K562 (cell line): ENCODE data around the gene ADM2. TPM values are rescaled to one million over a fixed set of nuclear protein-coding genes. Genes with fewer than 3 reads are reported as not detected.

ENCODE experiments used
- ATAC-seq: fragments of 200-7000 bp; cut with Tn5 transposase; 3 replicates; pipeline ENCODE4 v1.9.1; 2020; ENCODE audit warnings: moderate library complexity
- BruUV-seq: library from RNA; stranded (reverse); fragments of 400-500 nt; replicated peaks from 2 replicates; lab custom pipeline; 2021; lab: Mats Ljungman, UMichigan
- CTCF ChIA-PET: fragments of 300-600 bp; formaldehyde crosslinking; extraction: SDS; loops from one replicate; lab custom pipeline; 2021; ENCODE audit warnings: low intra/inter-chr PET ratio; lab: Yijun Ruan, JAX
- POLR2A ChIA-PET: fragments of 300-600, 350-650 bp; sonication (Branson Sonifier 250); formaldehyde crosslinking; extraction: SDS; loops from one replicate; lab custom pipeline; 2021; ENCODE audit warnings: antibody characterized with exemption, inconsistent platforms; lab: Yijun Ruan, JAX
- DNase-seq, 4 experiments: peaks; one replicate each; pipeline versions ENCODE4 v3.0.0 to v3.0.0-alpha.2; 2011 to 2018; ENCODE audit warnings: low spot score in 3 of 4, mixed read lengths in 3 of 4; ENCODE audit errors: extremely low read depth in 1 of 4
- FAIRE-seq: peaks from 2 replicates; lab custom pipeline; 2011; peaks lifted over from hg19 to GRCh38; lab: Jason Lieb, UNC
- H2AFZ ChIP-seq: 2 replicates; pipeline ENCODE4 v1.6.0; 2011; ENCODE audit warnings: low read depth, low read length, control low read depth, inconsistent platforms
- H3K27ac ChIP-seq: fragments of 200-600 bp; 3 replicates; pipeline ENCODE4 v1.8.0; 2011; ENCODE audit warnings: low read depth, mild to moderate bottlenecking, control low read depth, inconsistent platforms, low read length, moderate library complexity, mixed read lengths; ENCODE audit errors: extremely low read depth
- H3K27me3 ChIP-seq, 2 experiments: fragments of 300-600 bp in 1 of 2; 2 replicates in 1 of 2; 3 replicates in 1 of 2; pipeline versions ENCODE4 v1.6.0 to v1.8.0; 2011; ENCODE audit warnings: inconsistent platforms in 2 of 2, low read length in 2 of 2, mild to moderate bottlenecking in 1 of 2, mixed read lengths in 1 of 2, moderate library complexity in 1 of 2; ENCODE audit not compliant: control insufficient read depth in 2 of 2, insufficient read depth in 2 of 2
- H3K36me3 ChIP-seq: fragments of 300-600 bp; 3 replicates; pipeline ENCODE4 v1.8.0; 2011; ENCODE audit warnings: mild to moderate bottlenecking, low read length, inconsistent platforms; ENCODE audit not compliant: control insufficient read depth, insufficient read depth
- H3K4me1 ChIP-seq, 2 experiments: fragments of 200-600 bp in 1 of 2; replicated peaks in 1 of 2; 2 replicates in 1 of 2; 3 replicates in 1 of 2; pipeline versions ENCODE4 v1.5.1 to v1.8.0; 2011; ENCODE audit warnings: inconsistent platforms in 2 of 2, low read length in 2 of 2, mild to moderate bottlenecking in 1 of 2, mixed read lengths in 1 of 2, moderate library complexity in 1 of 2; ENCODE audit not compliant: control insufficient read depth in 2 of 2, insufficient read depth in 2 of 2
- H3K4me2 ChIP-seq: 2 replicates; pipeline ENCODE4 v1.6.1; 2011; ENCODE audit warnings: low read length, control low read depth, inconsistent platforms, mixed read lengths; ENCODE audit not compliant: insufficient read depth
- H3K4me3 ChIP-seq: fragments of 200-600 bp; sonication (generic), shearing (Covaris generic); 2 replicates; pipeline ENCODE4 v1.5.1; 2016; ENCODE audit warnings: control low read depth, inconsistent platforms
- H3K79me2 ChIP-seq: fragments of 200-600 bp; 3 replicates; pipeline ENCODE4 v1.8.0; 2011; ENCODE audit warnings: low read length, inconsistent platforms; ENCODE audit not compliant: control insufficient read depth, insufficient read depth
- H3K9ac ChIP-seq, 2 experiments: 2 replicates each; pipeline versions ENCODE4 v1.6.0 to v1.6.1; 2011; ENCODE audit warnings: low read depth in 2 of 2, low read length in 2 of 2, control low read depth in 1 of 2, inconsistent platforms in 1 of 2, mild to moderate bottlenecking in 1 of 2, mixed read lengths in 1 of 2; ENCODE audit not compliant: insufficient read depth in 1 of 2
- H3K9me1 ChIP-seq: one replicate; pipeline ENCODE4 v1.6.0; 2011; ENCODE audit warnings: inconsistent platforms, mild to moderate bottlenecking, low read length, moderate library complexity; ENCODE audit not compliant: control insufficient read depth, insufficient read depth
- H3K9me3 ChIP-seq: replicated peaks from 2 replicates; pipeline ENCODE4 v1.5.1; 2011; ENCODE audit warnings: low read depth, low read length, inconsistent platforms; ENCODE audit not compliant: control insufficient read depth, insufficient read depth
- H4K20me1 ChIP-seq: replicated peaks from 2 replicates; pipeline ENCODE4 v1.6.1; 2011; ENCODE audit warnings: low read length, inconsistent platforms, mixed read lengths; ENCODE audit not compliant: control insufficient read depth, insufficient read depth
- GTF2E2 ChIP-seq: fragments of 200-800 bp; sonication (Bioruptor generic); IDR thresholded peaks from 2 replicates; pipeline ENCODE4 v1.6.1; 2016; ENCODE audit warnings: missing genetic modification characterization, missing compliant biosample characterization
- HDAC3 ChIP-seq: fragments of 450-650 bp; IDR thresholded peaks from 2 replicates; pipeline ENCODE4 v1.6.1; 2018; ENCODE audit warnings: borderline replicate concordance, mild to moderate bottlenecking, moderate library complexity; ENCODE audit not compliant: partially characterized antibody
- HNRNPUL1 ChIP-seq: fragments of 200-400 bp; formaldehyde crosslinking; IDR thresholded peaks from 2 replicates; pipeline ENCODE4 v1.6.1; 2017; ENCODE audit warnings: low read length
- MITF ChIP-seq: IDR thresholded peaks from 2 replicates; pipeline ENCODE4 v1.6.1; 2014; ENCODE audit warnings: antibody characterized with exemption
- PHB ChIP-seq: fragments of 250-450 bp; sonication (Bioruptor Pico); IDR thresholded peaks from 2 replicates; pipeline ENCODE4 v1.5.0; 2021
- POLR2G ChIP-seq: fragments of 200-400 bp; formaldehyde crosslinking; IDR thresholded peaks from 2 replicates; pipeline ENCODE4 v1.6.1; 2017; ENCODE audit warnings: low read depth, mild to moderate bottlenecking, antibody characterized with exemption, low read length, moderate library complexity
- RBFOX2 ChIP-seq: fragments of 200-400 bp; formaldehyde crosslinking; IDR thresholded peaks from 2 replicates; pipeline ENCODE4 v1.6.1; 2017; ENCODE audit warnings: low read depth, mild to moderate bottlenecking, low read length, moderate library complexity
- RERE ChIP-seq: sonication (generic); formaldehyde crosslinking; IDR thresholded peaks from 2 replicates; pipeline ENCODE4 v1.8.0; 2023; ENCODE audit warnings: missing genetic modification reagents, mild to moderate bottlenecking, borderline replicate concordance
- STAT5A ChIP-seq: IDR thresholded peaks from 2 replicates; pipeline ENCODE4 v1.6.1; 2012; ENCODE audit warnings: low read length, inconsistent platforms, borderline replicate concordance
- TSHZ1 ChIP-seq: fragments of 250-450 bp; sonication (Bioruptor Pico); IDR thresholded peaks from 2 replicates; pipeline ENCODE4 v1.4.0; 2020; ENCODE audit warnings: mild to moderate bottlenecking, moderate library complexity
- ZNF511 ChIP-seq: sonication (generic); formaldehyde crosslinking; IDR thresholded peaks from 2 replicates; pipeline ENCODE4 v1.8.0; 2022; ENCODE audit warnings: mild to moderate bottlenecking, missing genetic modification reagents
- ZNF778 ChIP-seq: fragments of 450-650 bp; formaldehyde crosslinking; IDR thresholded peaks from 2 replicates; pipeline ENCODE4 v1.4.0; 2020; ENCODE audit warnings: mild to moderate bottlenecking, moderate library complexity
- WGBS: fragments of 100-300 bp; shearing (Covaris generic); methylation state at CpG from one replicate; pipeline ENCODE4 v1.1.6; 2016; ENCODE audit warnings: low coverage, mixed read lengths; ENCODE audit not compliant: insufficient coverage; ENCODE audit errors: missing lambda C conversion rate; 5-methylcytosine and 5-hydroxymethylcytosine counted together
- in situ Hi-C: fragments of 300-500 bp; cut with MboI; formaldehyde crosslinking; loops from 4 replicates; pipeline ENCODE4 v1.15.0; 2018; ENCODE audit warnings: inconsistent platforms, mixed read lengths
- intact Hi-C: fragments of 100-400 bp; cut with micrococcal nuclease; formaldehyde crosslinking; loops from 2 replicates; pipeline ENCODE4 v1.14.2; 2022
- polyA plus RNA-seq, 8 experiments: library from polyadenylated mRNA; depleted of rRNA in 4 of 8; stranded (reverse) in 5 of 8; unstranded in 3 of 8; fragments of >200 nt; fragmentation: Nextera tagmentation in 2 of 8; fragmentation: Illumina TruSeq in 1 of 8; extraction: Ambion mirVana in 2 of 8; extraction: Trizol in 1 of 8; gene quantifications; 2 replicates each; pipeline versions ENCODE4 v1.2.1 to v1.2.3, GENCODE V29; 2011 to 2014; ENCODE audit warnings: inconsistent platforms in 1 of 8, missing spikeins in 1 of 8
- total RNA-seq, 7 experiments: library from RNA; depleted of rRNA in 6 of 7; stranded (reverse); fragments of >200 nt in 6 of 7; fragmentation: Illumina TruSeq in 2 of 7; extraction: Trizol in 2 of 7; gene quantifications; 2 replicates each; pipeline versions ENCODE4 v1.2.1 to v1.2.3, GENCODE V29; 2011 to 2021; ENCODE audit warnings: low replicate concordance in 1 of 7

The ADM2 gene
- total and polyA plus RNA-seq, 9 of the 15 experiments (the other 6 are each of a cell fraction or from before 2014, with no cell fraction given): 0.11 to 5.1 (median 0.38) TPM

DNA sequence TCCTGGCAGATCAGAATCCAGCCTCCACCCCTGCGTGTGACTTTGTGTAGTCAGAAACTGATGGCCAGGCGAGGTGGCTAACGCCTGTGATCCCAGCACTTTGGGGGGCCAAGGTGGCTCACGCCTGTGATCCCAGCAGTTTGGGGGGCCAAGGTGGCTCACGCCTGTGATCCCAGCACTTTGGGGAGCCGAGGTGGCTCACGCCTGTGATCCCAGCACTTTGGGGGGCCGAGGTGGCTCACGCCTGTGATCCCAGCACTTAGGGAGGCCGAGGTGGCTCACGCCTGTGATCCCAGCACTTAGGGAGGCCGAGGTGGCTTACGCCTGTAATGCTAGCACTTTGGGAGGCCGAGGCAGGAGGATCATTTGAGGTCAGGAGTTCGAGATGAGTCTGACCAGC is 31.8 kb downstream of the ADM2 start:
- ChIA-PET POLR2A (interaction anchor here (1.4 kb wide), 1 partner anchor 13 kb away, joined by 7 read pairs; the partner anchor contains the start of gene SCO2), CTCF (no interaction called here)
- H4K20me1 ChIP-seq: no peaks in the 10 kb centered on the region
- H3K4me1 ChIP-seq: peaks cover 0 to 4% of the 10 kb centered on the region in 2 experiments; a peak in 3 of 5 replicates
- H3K27me3 ChIP-seq: no peaks in the 10 kb centered on the region
- no TSS peak for BruUV-seq
- in situ Hi-C loops: no loop called here
- H3K27ac ChIP-seq: no peak overlapping the region
- DNase-seq: no peak
- H3K9ac ChIP-seq: no peak overlapping the region
- no peaks in the 10 kb centered on the region for H3K9me3 ChIP-seq
- intact Hi-C loops: no loop called here
- H3K79me2 ChIP-seq: peaks cover 68% of the 10 kb centered on the region
- FAIRE-seq: no peak
- WGBS: 96% methylated on average over 4 of the region's 15 CpGs
- H3K4me3 ChIP-seq: no peak overlapping the region
- H3K36me3 ChIP-seq: peaks cover 47% of the 10 kb centered on the region; the same call in 1 of the 3 replicates
- no peak overlapping the region for H3K4me2 ChIP-seq
- H2AFZ ChIP-seq: no peak overlapping the region
- no peaks in the 10 kb centered on the region for H3K9me1 ChIP-seq
- no peak for ATAC-seq
- TF ChIP-seq HDAC3 (no peak), MITF (no peak), ZNF778 (CRISPR knock-in tag) (no peak), RBFOX2 (peak; percentile 54), PHB (CRISPR knock-in tag) (no peak), GTF2E2 (tag) (no peak), POLR2G (0 out of 2 replicates have a peak, but pooled peaks have one; percentile 32), HNRNPUL1 (no peak), TSHZ1 (CRISPR knock-in tag) (no peak), RERE (CRISPR knock-in tag) (no peak), ZNF511 (CRISPR knock-in tag) (no peak), STAT5A (no peak)
